Smooth muscle cell (in vitro differentiated cells): ENCODE results near the gene PPP1R7. TPM values are rescaled to one million over a fixed set of nuclear protein-coding genes. Genes with fewer than 3 reads are reported as not detected.

Source experiments
- DNase-seq: peaks from one replicate; lab custom pipeline; 2025; ENCODE audit not compliant: unreplicated experiment; lab: John Stamatoyannopoulos, UW
- H2AFZ ChIP-seq: fragments of 200-600 bp; sonication (generic); 2 replicates; pipeline ENCODE4 v1.6.0; 2016; ENCODE audit warnings: antibody characterized with exemption, low read depth, mild to moderate bottlenecking
- H3F3A ChIP-seq: fragments of 200-600 bp; sonication (generic); 2 replicates; pipeline ENCODE4 v1.6.0; 2017; ENCODE audit warnings: antibody characterized with exemption, low read depth
- H3K27ac ChIP-seq: fragments of 200-600 bp; sonication (generic); 2 replicates; pipeline ENCODE4 v1.5.1; 2016; ENCODE audit warnings: low read depth, mild to moderate bottlenecking
- H3K27me3 ChIP-seq: fragments of 200-600 bp; sonication (generic); 2 replicates; pipeline ENCODE4 v1.6.1; 2016; ENCODE audit warnings: low read depth, mild to moderate bottlenecking
- H3K36me3 ChIP-seq: fragments of 200-600 bp; sonication (generic); 2 replicates; pipeline ENCODE4 v1.5.1; 2016; ENCODE audit warnings: low read depth
- H3K4me1 ChIP-seq: fragments of 200-600 bp; sonication (generic); 2 replicates; pipeline ENCODE4 v1.5.1; 2016; ENCODE audit warnings: low read depth
- H3K4me2 ChIP-seq: fragments of 200-600 bp; sonication (generic); 2 replicates; pipeline ENCODE4 v1.6.0; 2016; ENCODE audit warnings: mild to moderate bottlenecking
- H3K4me3 ChIP-seq: fragments of 200-600 bp; sonication (generic); 2 replicates; pipeline ENCODE4 v1.5.1; 2016; ENCODE audit warnings: mild to moderate bottlenecking
- H3K79me2 ChIP-seq: fragments of 200-600 bp; sonication (generic); 2 replicates; pipeline ENCODE4 v1.6.0; 2016; ENCODE audit warnings: low read depth, mild to moderate bottlenecking
- H3K9ac ChIP-seq: fragments of 200-600 bp; sonication (generic); 2 replicates; pipeline ENCODE4 v1.6.0; 2016; ENCODE audit warnings: low read depth
- H3K9me3 ChIP-seq: fragments of 200-600 bp; sonication (generic); replicated peaks from 2 replicates; pipeline ENCODE4 v1.5.1; 2016; ENCODE audit warnings: low read depth
- H4K20me1 ChIP-seq: fragments of 200-600 bp; sonication (generic); 2 replicates; pipeline ENCODE4 v1.6.0; 2016; ENCODE audit warnings: low read depth
- WGBS: methylation state at CpG from one replicate; pipeline ENCODE4 v1.1.7; 2016; ENCODE audit warnings: low lambda C conversion rate; 5-methylcytosine and 5-hydroxymethylcytosine counted together
- polyA plus RNA-seq: library from polyadenylated mRNA; unstranded; fragments of >200 nt; fragmentation: Nextera tagmentation; extraction: Ambion mirVana; gene quantifications from 2 replicates; pipeline ENCODE4 v1.2.1, GENCODE V29; 2016
- total RNA-seq: library from RNA; depleted of rRNA; stranded (reverse); fragments of >200 nt; gene quantifications from 2 replicates; pipeline ENCODE4 v1.2.3, GENCODE V29; 2014
- TF ChIP-seq, protein P1 (sequence below): fragments of 200-600 bp; sonication (generic); IDR thresholded peaks from 2 replicates; pipeline ENCODE4 v1.5.1; 2017; ENCODE audit warnings: borderline replicate concordance, mild to moderate bottlenecking, antibody characterized with exemption; ENCODE audit not compliant: insufficient read depth, poor library complexity, severe bottlenecking

PPP1R7 gene
- total and polyA plus RNA-seq, 2 experiments from 2014 or later, result 54.3 to 74.9 TPM

DNA sequence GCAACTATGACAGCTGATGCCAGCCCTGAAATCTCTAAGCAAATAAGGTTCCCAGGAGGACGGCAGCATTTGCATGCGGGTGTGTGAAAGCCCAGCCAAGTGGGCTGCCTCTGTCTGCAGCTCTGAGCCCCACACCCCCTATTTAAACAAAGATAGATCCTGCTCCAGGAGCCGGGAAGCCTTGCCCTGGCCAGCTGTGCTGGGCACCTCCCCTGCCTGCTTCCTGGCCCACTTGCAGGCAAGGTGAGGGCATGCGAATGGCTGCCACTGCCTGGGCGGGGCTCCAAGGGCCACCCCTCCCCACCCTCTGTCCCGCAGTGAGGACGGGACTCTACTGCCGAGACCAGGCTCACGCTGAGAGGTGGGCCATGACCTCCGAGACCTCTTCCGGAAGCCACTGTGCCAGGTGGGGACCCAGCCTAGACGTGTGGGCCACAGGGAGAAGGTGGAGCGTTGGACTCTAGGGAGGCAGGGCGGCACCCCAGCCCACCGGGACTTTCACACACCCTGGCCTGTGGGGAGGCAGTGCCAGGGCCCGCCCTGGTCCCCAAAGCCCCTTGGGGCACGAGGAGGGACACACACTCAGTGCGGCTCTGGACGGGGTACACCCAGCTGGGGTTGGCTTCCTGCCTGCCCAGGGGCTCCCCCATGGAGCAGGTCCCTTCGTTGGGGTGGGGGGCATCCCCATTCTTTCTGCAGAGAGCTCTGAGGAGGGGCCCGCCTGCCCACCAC is 38.3 kb downstream of the PPP1R7 start, which contains the start of gene ANO7:
TSS of gene ANO7 (plus strand) at position 317 of the 732 bp plus-strand sequence. CDS start 1,387 bp downstream, outside the sequence.
- H3K4me1 ChIP-seq, result no peaks in the 10 kb centered on the region
- H3K4me2 ChIP-seq, result no peak within 1 kb of the TSS
- no peaks in the 10 kb centered on the region for H4K20me1 ChIP-seq
- no peak within 1 kb of the TSS for H3K27ac ChIP-seq
- H3K79me2 ChIP-seq, result no peaks in the 10 kb centered on the region
- no peaks in the 10 kb centered on the region for H3K27me3 ChIP-seq
- no peak within 1 kb of the TSS for H3K4me3 ChIP-seq
- TF ChIP-seq, protein P1, sequence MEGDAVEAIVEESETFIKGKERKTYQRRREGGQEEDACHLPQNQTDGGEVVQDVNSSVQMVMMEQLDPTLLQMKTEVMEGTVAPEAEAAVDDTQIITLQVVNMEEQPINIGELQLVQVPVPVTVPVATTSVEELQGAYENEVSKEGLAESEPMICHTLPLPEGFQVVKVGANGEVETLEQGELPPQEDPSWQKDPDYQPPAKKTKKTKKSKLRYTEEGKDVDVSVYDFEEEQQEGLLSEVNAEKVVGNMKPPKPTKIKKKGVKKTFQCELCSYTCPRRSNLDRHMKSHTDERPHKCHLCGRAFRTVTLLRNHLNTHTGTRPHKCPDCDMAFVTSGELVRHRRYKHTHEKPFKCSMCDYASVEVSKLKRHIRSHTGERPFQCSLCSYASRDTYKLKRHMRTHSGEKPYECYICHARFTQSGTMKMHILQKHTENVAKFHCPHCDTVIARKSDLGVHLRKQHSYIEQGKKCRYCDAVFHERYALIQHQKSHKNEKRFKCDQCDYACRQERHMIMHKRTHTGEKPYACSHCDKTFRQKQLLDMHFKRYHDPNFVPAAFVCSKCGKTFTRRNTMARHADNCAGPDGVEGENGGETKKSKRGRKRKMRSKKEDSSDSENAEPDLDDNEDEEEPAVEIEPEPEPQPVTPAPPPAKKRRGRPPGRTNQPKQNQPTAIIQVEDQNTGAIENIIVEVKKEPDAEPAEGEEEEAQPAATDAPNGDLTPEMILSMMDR, result no peak
- no peak within 1 kb of the TSS for H2AFZ ChIP-seq
- WGBS, result 88% methylated on average over 21 of the region's 21 CpGs
- H3K9ac ChIP-seq, result no peak within 1 kb of the TSS
- no peaks in the 10 kb centered on the region for H3K9me3 ChIP-seq
- DNase-seq, result no peak
- H3F3A ChIP-seq, result no peaks in the 10 kb centered on the region
- H3K36me3 ChIP-seq, result no peaks in the 10 kb centered on the region

DNA sequence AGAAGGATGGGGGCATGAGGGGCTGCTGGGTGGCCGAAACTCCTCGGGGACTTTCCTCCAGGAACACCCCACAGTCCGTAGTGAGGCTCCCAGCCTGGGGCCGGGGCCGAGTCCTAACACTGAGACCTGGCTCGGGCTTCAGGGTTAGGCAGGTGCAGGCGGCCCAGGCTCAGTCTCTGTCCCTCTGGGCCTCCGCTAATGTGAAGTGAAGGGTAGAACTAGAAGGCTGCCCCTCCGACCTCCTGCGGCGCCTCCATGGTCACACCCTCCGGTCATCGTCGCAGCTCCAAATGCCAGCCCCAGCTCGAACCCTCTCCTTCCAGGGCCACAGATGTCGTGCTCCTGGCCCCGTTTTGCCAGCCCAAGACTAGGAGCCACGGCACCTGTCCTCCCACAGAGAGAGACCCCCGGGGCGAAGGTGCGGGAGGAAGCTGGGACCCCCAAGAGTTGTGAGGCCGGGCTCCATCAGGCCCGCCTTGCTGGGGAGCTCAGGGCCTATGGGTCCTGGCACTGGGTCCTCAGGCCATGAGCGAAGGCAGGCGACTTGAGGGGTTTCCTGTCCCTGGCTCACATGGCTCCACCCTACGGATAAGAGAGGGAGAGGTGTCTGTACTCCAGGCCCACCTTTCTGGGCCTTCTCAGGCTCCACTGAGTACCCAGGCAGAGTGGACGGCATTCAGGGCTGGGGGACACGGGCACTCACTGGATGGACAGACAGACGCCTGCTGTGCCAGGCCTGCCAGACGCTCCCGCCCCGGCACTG is 39.0 kb downstream of the PPP1R7 start:
- H3K9me3 ChIP-seq, result no peaks in the 10 kb centered on the region
- 89% methylated on average over 32 of the region's 32 CpGs for WGBS

DNA sequence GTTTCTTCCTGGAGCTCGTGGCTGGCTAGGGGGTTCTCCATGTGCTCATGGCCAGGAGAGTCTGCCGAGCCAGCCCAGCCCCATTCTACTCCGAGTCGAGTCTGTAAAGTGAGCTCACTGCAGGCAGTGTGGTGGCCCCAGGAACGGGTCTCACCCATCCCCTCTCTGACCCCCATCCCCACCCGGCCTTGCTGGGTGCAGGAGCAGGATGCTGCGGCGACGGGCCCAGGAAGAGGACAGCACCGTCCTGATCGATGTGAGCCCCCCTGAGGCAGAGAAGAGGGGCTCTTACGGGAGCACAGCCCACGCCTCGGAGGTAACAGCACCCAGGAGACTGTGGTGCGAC is 39.6 kb downstream of the PPP1R7 start:
- Histone ChIP-seq H3F3A (no peaks in the 10 kb centered on the region), H3K27me3 (no peaks in the 10 kb centered on the region), H3K4me2 (no peak overlapping the region), H3K4me1 (no peaks in the 10 kb centered on the region), H3K9me3 (no peaks in the 10 kb centered on the region), H3K9ac (no peak overlapping the region), H2AFZ (no peak overlapping the region), H3K4me3 (no peak overlapping the region), H4K20me1 (no peaks in the 10 kb centered on the region), H3K79me2 (no peaks in the 10 kb centered on the region), H3K36me3 (no peaks in the 10 kb centered on the region), H3K27ac (no peak overlapping the region)
- no peak for DNase-seq
- WGBS, result 92% methylated on average over 14 of the region's 15 CpGs
- TF ChIP-seq, protein P1, result no peak

More for the DNA sequence above, 39.0 kb downstream of the PPP1R7 start:
- no peak for DNase-seq
- no peaks in the 10 kb centered on the region for H3K27me3 ChIP-seq
- no peaks in the 10 kb centered on the region for H3K36me3 ChIP-seq
- H3K27ac ChIP-seq, result no peak overlapping the region
- no peaks in the 10 kb centered on the region for H3K4me1 ChIP-seq
- no peak overlapping the region for H2AFZ ChIP-seq
- H3K4me3 ChIP-seq, result no peak overlapping the region
- no peak overlapping the region for H3K9ac ChIP-seq
- H3K79me2 ChIP-seq, result no peaks in the 10 kb centered on the region
- TF ChIP-seq, protein P1, result no peak
- no peak overlapping the region for H3K4me2 ChIP-seq
- H4K20me1 ChIP-seq, result no peaks in the 10 kb centered on the region
- H3F3A ChIP-seq, result no peaks in the 10 kb centered on the region
